ENCODE data around the gene PACSIN1. TPM values are rescaled to one million over a fixed set of nuclear protein-coding genes. Genes with fewer than 3 reads are reported as not detected.
A peak's percentile ranks its signal among the peaks of the same experiment; 100 is the strongest.

Gene PACSIN1
- total RNA-seq, 1 experiment from 2014 or later, result 7.0 TPM

DNA sequence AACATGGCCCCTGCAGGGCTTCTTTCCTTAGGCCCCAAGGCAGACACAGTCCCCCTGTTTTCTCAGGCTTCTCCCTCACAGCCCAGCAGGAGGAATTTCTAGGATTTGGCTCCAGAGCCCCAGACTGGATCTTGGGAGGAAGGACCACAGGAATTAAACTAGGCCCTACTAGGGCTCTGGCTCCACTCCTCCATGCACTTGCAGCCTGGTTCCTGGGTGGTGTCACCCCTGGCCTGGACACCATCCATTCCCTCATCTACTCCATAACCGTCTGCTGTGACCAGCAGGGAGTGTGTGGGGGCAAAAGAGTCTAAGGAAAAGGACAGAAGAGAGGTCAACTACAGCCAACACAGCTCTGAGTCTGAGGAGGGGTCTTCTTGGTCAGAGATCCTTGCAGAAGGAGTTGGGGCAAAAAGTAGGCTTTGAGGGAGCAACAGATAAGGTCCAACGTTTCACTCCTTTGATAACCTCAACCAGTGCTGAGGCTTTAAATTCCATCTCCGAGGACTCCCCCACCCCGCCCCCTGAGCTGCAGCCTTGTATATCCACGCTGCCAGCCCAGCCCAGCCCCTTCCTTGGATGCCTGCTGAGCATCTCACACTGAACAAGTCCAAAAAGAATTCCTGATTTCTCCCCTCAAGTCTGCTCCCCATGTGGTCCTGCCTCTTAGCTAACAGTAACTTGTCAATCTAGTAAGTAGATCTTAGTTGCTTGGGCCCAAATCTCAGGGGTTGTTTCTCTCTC lies 118.2 kb downstream of the PACSIN1 start:
- no peak overlapping the region for H2BK12ac ChIP-seq (ENCODE audit: insufficient read length, low read depth, low read length)
- H3K79me2 ChIP-seq (ENCODE audit: insufficient read depth, low read length), result no peaks in the 10 kb centered on the region
- H4K20me1 ChIP-seq (ENCODE audit: control insufficient read depth, insufficient read depth, insufficient read length), result no peaks in the 10 kb centered on the region
- no peak overlapping the region for H2AK5ac ChIP-seq (ENCODE audit: insufficient read length, low read length)
- H2BK5ac ChIP-seq (ENCODE audit: insufficient read length, low read length), result no peak overlapping the region
- H2BK120ac ChIP-seq (ENCODE audit: low read depth, low read length, poor library complexity, severe bottlenecking), result no peak overlapping the region
- no peaks in the 10 kb centered on the region for H3K9me3 Mint-ChIP-seq
- no peak for DNase-seq
- no peaks in the 10 kb centered on the region for H3K79me1 ChIP-seq (ENCODE audit: insufficient read depth, low read depth, low read length, poor library complexity, severe bottlenecking)
- no peak overlapping the region for H4K8ac ChIP-seq (replicated peaks; ENCODE audit: insufficient read length, low read depth, low read length)
- TF ChIP-seq, protein P1, sequence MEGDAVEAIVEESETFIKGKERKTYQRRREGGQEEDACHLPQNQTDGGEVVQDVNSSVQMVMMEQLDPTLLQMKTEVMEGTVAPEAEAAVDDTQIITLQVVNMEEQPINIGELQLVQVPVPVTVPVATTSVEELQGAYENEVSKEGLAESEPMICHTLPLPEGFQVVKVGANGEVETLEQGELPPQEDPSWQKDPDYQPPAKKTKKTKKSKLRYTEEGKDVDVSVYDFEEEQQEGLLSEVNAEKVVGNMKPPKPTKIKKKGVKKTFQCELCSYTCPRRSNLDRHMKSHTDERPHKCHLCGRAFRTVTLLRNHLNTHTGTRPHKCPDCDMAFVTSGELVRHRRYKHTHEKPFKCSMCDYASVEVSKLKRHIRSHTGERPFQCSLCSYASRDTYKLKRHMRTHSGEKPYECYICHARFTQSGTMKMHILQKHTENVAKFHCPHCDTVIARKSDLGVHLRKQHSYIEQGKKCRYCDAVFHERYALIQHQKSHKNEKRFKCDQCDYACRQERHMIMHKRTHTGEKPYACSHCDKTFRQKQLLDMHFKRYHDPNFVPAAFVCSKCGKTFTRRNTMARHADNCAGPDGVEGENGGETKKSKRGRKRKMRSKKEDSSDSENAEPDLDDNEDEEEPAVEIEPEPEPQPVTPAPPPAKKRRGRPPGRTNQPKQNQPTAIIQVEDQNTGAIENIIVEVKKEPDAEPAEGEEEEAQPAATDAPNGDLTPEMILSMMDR (conservative IDR thresholded peaks at IDR 0.05), result no peak
- WGBS (ENCODE audit: extremely low coverage, insufficient read length, low lambda C conversion rate), result no CpG with 5 or more reads among the region's 5 CpGs
- H3K27ac ChIP-seq (ENCODE audit: insufficient read length, low read depth, low read length), result no peak overlapping the region
- no peaks in the 10 kb centered on the region for H3K23me2 ChIP-seq (ENCODE audit: insufficient read length, low read depth, low read length, poor library complexity, severe bottlenecking)
- no peak overlapping the region for H3K56ac ChIP-seq (ENCODE audit: insufficient read length, low read depth, low read length)
- H3K4ac ChIP-seq (ENCODE audit: low read depth, low read length), result no peak overlapping the region
- no peak overlapping the region for H3K4me2 ChIP-seq (ENCODE audit: insufficient read depth, insufficient read length, low read length)
- no peak overlapping the region for H3K9ac ChIP-seq (ENCODE audit: extremely low read depth, insufficient read length, low read length)
- no peak overlapping the region for H3K18ac ChIP-seq (ENCODE audit: insufficient read length, low read depth, low read length)
- H3K27ac Mint-ChIP-seq, result peak overlapping the region; percentile 31 to 86 (median 67); a peak in 3 of 7 replicates
- H2AFZ ChIP-seq (ENCODE audit: low read length), result no peak overlapping the region
- no peaks in the 10 kb centered on the region; the same call in 1 of the 2 replicates for H3K4me1 ChIP-seq (ENCODE audit: insufficient read depth, low read length)
- H3K27me3 Mint-ChIP-seq (ENCODE audit: low read depth), result no peaks in the 10 kb centered on the region; the same call in 1 of the 2 replicates
- H3K4me1 Mint-ChIP-seq, result peaks cover 37 to 51% of the 10 kb centered on the region in 2 experiments
- H3T11ph ChIP-seq (ENCODE audit: low read length), result no peak overlapping the region
- no peak overlapping the region for H3K23ac ChIP-seq (ENCODE audit: insufficient read length, low read depth, low read length)
- no peak overlapping the region for H4K5ac ChIP-seq (ENCODE audit: insufficient read length, low read depth, low read length)
- no peaks in the 10 kb centered on the region for H3K9me3 ChIP-seq (ENCODE audit: control insufficient read depth, low read depth, low read length)
- H3K4me3 Mint-ChIP-seq, result no peak overlapping the region
- H3K27me3 ChIP-seq (ENCODE audit: insufficient read depth, low read length), result no peaks in the 10 kb centered on the region
- no peak overlapping the region for H2BK20ac ChIP-seq (ENCODE audit: low read depth, low read length, poor library complexity, severe bottlenecking)
- H3K14ac ChIP-seq (ENCODE audit: insufficient read depth, low read length), result no peak overlapping the region
- H3K36me3 Mint-ChIP-seq (ENCODE audit: insufficient read depth in 1 of 3, low read depth in 3 of 3), result peaks cover 0 to 3% (median 0%) of the 10 kb centered on the region in 3 experiments; a peak in 1 of 7 replicates
- no peak overlapping the region for H4K91ac ChIP-seq (ENCODE audit: insufficient read length, low read depth, low read length)
- H2BK15ac ChIP-seq (ENCODE audit: low read depth, low read length), result no peak overlapping the region
